D721Med (cell line): Measurements from ENCODE around the gene SETD1B.
"Not testable (repeated sequence)": the region's sequence is repeated elsewhere in the genome, so short reads cannot be mapped to it uniquely, and the experiment has no call there.

Experiments
- DNase-seq: peaks from one replicate; pipeline ENCODE4 v3.0.0; 2011; ENCODE audit warnings: low spot score; ENCODE audit not compliant: insufficient read length
- FAIRE-seq: peaks from 2 replicates; lab custom pipeline; 2011; peaks lifted over from hg19 to GRCh38; lab: Jason Lieb, UNC
- CTCF ChIP-seq: IDR thresholded peaks from 2 replicates; pipeline ENCODE4 v1.5.1; 2012; ENCODE audit warnings: mild to moderate bottlenecking, control low read depth; ENCODE audit not compliant: insufficient read depth; ENCODE audit errors: missing control alignments

The SETD1B gene

GRCh38 chr12:121803861-121804416, at the start of gene SETD1B:
TSS of gene SETD1B (plus strand) at chr12:121804009. CDS start at chr12:121804738, 729 bp downstream.
- TF ChIP-seq CTCF, result no peak
- DNase-seq (no peak), FAIRE-seq (no peak)

GRCh38 chr12:121754836-121755235, 49.0 kb upstream of the SETD1B start:
- TF ChIP-seq CTCF, result no peak
- DNase-seq, result no peak
- no peak for FAIRE-seq

- no peak for TF ChIP-seq CTCF
- DNase-seq (no peak), FAIRE-seq (no peak)
Measured at GRCh38 chr12:121755591-121755990, 48.2 kb upstream of the SETD1B start.

- DNase-seq, FAIRE-seq: not testable (repeated sequence)
Measured at GRCh38 chr12:121758536-121758935, 45.3 kb upstream of the SETD1B start.

GRCh38 chr12:121762269-121762668, 41.5 kb upstream of the SETD1B start:
- DNase-seq (no peak), FAIRE-seq (no peak)
- no peak for TF ChIP-seq CTCF

- TF ChIP-seq CTCF, result no peak
- DNase-seq (no peak), FAIRE-seq (no peak)
Measured at GRCh38 chr12:121764808-121765207, 39.0 kb upstream of the SETD1B start.

- no peak for TF ChIP-seq CTCF
- DNase-seq (peak; percentile 74), FAIRE-seq (no peak)
Measured at GRCh38 chr12:121765573-121765972, 38.2 kb upstream of the SETD1B start.
